ENCODE data around the gene MMS22L. TPM values are rescaled to one million over a fixed set of nuclear protein-coding genes. Genes with fewer than 3 reads are reported as not detected.

Gene MMS22L
- total RNA-seq, 1 experiment from 2014 or later = 52.8 TPM

GRCh38 chr6:97304701-97305100, 21.7 kb upstream of the MMS22L start:
- Histone ChIP-seq H3K79me2 (ENCODE audit: insufficient read depth, low read length) (no peaks in the 10 kb centered on the region), H2BK120ac (ENCODE audit: low read depth, low read length, poor library complexity, severe bottlenecking) (no peak overlapping the region), H2AFZ (ENCODE audit: low read length) (no peak overlapping the region), H3K23me2 (ENCODE audit: insufficient read length, low read depth, low read length, poor library complexity, severe bottlenecking) (no peaks in the 10 kb centered on the region), H3K4me2 (ENCODE audit: insufficient read depth, insufficient read length, low read length) (no peak overlapping the region), H4K5ac (ENCODE audit: insufficient read length, low read depth, low read length) (no peak overlapping the region), H3K18ac (ENCODE audit: insufficient read length, low read depth, low read length) (no peak overlapping the region), H3T11ph (ENCODE audit: low read length) (no peak overlapping the region), H3K4ac (ENCODE audit: low read depth, low read length) (no peak overlapping the region), H2BK15ac (ENCODE audit: low read depth, low read length) (no peak overlapping the region), H3K56ac (ENCODE audit: insufficient read length, low read depth, low read length) (no peak overlapping the region), H4K20me1 (ENCODE audit: control insufficient read depth, insufficient read depth, insufficient read length) (no peaks in the 10 kb centered on the region), H3K14ac (ENCODE audit: insufficient read depth, low read length) (no peak overlapping the region), H4K91ac (ENCODE audit: insufficient read length, low read depth, low read length) (no peak overlapping the region), H3K27ac (ENCODE audit: insufficient read length, low read depth, low read length) (no peak overlapping the region), H4K8ac (replicated peaks; ENCODE audit: insufficient read length, low read depth, low read length) (no peak overlapping the region), H2BK20ac (ENCODE audit: low read depth, low read length, poor library complexity, severe bottlenecking) (no peak overlapping the region), H3K9ac (ENCODE audit: extremely low read depth, insufficient read length, low read length) (no peak overlapping the region), H3K9me3 (ENCODE audit: control insufficient read depth, low read depth, low read length) (no peaks in the 10 kb centered on the region), H2AK5ac (ENCODE audit: insufficient read length, low read length) (no peak overlapping the region), H3K4me1 (ENCODE audit: insufficient read depth, low read length) (peaks cover 3% of the 10 kb centered on the region; the same call in 1 of the 2 replicates), H3K27me3 (ENCODE audit: insufficient read depth, low read length) (no peaks in the 10 kb centered on the region), H3K79me1 (ENCODE audit: insufficient read depth, low read depth, low read length, poor library complexity, severe bottlenecking) (no peaks in the 10 kb centered on the region), H2BK12ac (ENCODE audit: insufficient read length, low read depth, low read length) (no peak overlapping the region), H2BK5ac (ENCODE audit: insufficient read length, low read length) (no peak overlapping the region), H3K23ac (ENCODE audit: insufficient read length, low read depth, low read length) (no peak overlapping the region)
- Mint-ChIP-seq H3K27me3 (ENCODE audit: low read depth) (no peaks in the 10 kb centered on the region), H3K27ac (no peak overlapping the region), H3K9me3 (no peaks in the 10 kb centered on the region), H3K4me3 (no peak overlapping the region), H3K4me1 (peaks cover 17 to 26% of the 10 kb centered on the region in 2 experiments), H3K36me3 (ENCODE audit: insufficient read depth in 1 of 3, low read depth in 3 of 3) (no peaks in the 10 kb centered on the region; a peak in 1 of 7 replicates)
- DNase-seq = no peak
- TF ChIP-seq CTCF (conservative IDR thresholded peaks at IDR 0.05) = no peak
- WGBS (ENCODE audit: extremely low coverage, insufficient read length, low lambda C conversion rate) = no CpG with 5 or more reads among the region's 2 CpGs

Measured in H9 (cell line).